TTC549 (cell line): ENCODE results near the gene STAMBP.
"Not testable (repeated sequence)": the region's sequence is repeated elsewhere in the genome, so short reads cannot be mapped to it uniquely, and the experiment has no call there.

Experiments used
- FAIRE-seq: peaks from 2 replicates; lab custom pipeline; 2012; peaks lifted over from hg19 to GRCh38; lab: Jason Lieb, UNC

STAMBP gene

DNA sequence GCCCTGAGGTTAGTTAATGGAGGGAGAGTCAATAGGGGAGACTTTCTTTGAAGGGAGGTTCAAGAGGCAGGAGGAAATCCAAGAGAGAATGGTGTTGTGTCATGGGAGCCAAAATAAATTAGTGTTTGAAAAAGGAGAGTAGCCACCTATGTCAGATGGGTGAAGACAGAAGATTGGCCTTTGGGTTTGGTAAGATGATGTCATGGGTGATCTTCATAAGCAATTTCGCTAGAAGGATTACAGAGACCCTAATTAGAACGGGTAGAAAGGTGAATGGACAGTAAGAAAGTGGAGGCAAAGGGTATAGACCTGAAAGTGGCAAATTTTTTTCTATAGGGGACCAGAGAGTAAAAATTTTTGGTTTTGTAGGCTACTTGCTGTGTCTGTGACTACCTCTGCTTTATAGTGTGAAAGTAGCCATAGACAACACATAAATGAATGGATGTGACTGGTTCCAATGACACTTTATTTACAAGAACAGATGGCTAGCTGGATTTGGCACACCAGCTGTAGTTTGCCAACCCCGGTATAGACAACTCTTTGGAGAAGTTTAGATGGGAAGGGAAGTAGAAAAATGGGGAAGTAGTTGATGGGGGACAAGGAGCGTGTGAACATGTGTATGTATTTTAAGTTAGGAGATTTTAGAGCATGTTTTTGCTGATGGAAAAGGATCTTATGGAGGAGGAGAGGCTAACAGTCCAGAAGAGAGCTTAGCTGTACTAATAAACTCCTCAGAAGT is 9.3 kb downstream of the STAMBP start:
- no peak for FAIRE-seq

DNA sequence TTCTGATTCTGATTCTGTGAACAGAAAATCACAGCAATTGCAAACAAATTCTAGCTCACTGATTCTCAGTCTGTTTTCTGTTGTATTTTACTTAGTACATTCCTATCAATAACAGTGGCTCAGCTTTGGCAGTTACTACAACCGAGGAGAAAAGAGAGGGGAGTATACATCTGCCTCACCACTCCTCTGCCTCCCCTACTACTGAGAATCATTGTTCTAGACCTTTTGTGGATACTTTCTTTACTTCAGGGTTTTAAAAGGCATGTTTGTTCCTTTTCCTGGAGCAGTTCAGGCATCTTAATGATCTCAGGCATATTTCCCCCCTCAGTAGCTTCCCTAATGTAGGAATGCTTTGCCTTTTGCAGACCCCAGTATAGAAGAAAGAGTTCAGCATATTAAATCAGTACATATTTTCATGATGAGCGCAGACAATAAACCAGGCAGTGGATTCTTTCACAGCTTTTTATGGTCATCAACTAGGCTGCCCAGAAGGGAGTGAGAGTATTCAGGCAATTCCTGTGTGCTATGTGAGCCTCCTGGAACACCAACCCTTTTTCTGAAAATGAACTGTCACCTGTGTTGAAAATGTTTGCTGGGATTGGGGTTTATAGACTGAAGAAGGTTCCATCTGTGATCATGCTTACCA is 10.3 kb downstream of the STAMBP start:
- FAIRE-seq: no peak

DNA sequence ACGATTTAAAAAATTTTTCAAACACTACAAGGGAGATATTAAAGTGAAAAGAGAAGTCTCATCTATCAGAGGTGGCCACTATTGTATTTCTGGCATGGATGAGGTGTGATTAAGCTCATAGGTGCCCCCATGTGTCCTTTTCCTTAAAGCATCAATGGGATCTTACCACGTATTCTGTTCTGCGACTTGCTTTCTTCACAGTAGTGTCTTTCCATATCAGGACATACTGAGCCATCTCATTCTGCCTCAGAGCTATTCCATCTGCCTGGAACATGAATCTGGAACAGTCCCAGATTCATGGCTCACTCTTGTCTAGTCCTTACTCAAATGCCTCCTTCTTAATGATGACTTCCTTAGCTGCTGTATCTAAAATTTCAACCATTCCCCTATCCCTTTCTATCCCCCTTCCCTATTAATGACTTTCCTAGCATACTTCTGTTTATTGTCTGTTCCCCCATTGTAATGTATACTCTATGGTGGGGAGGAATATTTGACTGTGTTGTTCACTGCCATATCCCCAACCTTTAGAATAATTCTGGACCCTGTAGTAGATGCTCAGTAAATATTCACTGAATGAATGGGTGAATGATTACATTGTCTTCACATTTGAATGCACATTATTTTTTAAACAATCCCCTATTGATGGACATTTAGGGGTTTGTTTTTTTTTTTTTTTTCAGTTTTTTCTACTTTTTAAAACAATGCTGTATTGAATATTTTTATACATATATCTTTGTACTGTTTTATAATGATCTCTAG is 11.1 kb downstream of the STAMBP start:
- no peak for FAIRE-seq

DNA sequence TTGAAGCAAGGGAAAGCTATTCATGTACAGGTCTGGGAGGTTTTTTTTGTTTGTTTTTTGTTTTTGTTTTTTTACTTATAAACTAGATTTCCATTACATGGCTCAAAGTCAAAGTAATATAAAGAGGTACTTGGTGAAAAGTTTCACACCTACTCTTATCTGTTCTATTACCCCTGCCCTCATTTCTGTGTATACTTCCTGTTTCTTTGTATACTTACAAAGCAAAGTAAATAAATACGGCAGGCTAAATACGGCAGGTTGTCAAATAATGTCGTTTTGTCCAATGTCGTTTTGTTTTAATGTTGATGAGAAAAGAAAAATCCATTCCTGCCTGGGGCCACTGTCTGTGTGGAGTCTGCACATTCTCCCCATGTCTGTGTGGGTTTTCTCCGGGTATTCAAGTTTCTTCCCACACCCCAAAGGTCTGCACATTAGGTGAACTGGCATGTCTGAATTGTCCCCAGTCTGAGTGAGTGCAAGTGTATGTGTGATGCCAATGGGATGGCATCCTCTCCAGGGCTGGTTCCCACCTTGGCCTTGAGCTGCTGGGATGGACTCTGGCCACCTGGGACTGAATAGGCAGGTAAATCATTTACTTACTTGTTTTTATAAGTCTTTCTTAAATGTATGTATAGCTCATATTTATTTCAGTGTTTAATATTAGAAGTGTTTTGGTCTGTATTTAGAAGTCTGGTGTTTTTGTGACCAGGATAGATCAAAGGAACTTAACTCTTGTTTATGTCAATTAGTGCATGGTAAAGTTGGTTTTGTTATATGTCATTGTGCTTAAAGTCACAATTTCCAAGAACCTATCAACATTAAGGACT is 13.4 kb downstream of the STAMBP start:
- no peak for FAIRE-seq

DNA sequence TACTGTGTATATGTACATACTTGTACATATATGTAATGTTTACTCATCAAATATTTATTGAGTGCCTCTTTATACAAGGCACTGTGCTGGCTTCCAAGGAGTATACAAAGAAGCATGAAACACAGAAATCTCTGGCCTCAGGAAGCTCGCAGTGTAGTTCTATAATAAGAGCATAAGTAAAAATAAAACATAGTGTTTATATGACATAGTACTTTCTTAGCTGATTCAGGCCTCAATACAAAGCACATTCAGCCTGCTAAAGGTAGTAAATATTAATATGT is 13.9 kb downstream of the STAMBP start:
- FAIRE-seq: no peak

DNA sequence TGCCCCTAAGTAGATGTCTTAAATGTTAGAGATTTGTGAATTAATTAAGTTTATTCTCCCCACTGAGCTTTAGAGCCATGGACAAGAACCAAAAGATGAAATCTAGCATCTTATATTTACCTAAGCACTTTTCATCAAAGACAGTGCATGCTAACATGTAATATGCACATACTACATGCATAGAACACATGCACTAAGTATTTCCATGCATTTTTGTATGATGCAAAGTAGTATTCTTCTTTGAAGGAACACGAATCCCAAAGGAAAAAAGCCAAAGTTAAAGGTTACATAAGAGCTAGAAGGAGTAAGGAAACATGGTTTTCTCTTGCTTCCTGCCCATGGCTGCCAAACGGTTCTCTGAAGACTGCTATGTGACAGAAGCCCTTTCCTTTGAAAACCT is 15.3 kb downstream of the STAMBP start:
- no peak for FAIRE-seq

DNA sequence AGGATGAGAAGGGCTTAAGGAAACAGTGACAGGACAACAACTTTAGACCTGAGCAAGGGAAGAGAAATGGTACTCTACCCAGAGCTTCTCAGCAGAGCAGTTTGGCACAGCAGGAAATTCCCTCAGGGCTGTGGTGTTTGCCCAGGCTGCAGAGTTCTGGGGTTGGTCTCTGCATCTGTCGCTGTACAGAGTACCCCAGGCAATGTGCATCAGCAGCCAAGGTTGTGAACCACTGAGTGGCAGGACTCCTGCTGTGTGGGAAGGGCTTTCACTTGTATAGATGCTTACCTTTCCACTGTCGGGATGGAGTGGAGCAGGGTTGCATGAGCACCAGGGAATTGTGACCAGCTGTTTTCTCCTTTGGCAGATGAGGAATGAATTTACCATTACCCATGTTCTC is 21.2 kb downstream of the STAMBP start:
- FAIRE-seq: no peak

DNA sequence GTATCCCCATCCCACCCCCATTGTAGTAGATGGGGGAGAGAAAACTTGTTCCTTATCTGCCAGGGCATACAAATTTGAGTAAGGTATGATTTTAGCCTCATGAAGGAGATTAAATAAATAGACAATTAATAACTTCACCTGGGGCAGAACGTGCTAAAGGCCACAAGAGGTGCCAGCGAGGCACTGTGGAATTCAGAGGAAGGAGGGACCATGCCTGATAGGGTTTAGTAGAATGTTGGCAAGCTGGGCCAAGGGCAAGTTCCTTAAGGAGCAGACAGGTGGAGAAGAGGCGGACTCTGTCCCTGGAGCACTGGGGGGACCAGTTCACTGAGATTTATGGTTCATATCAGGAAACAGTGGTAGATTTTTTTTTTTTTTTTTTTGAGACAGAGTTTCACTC is 22.5 kb downstream of the STAMBP start:
- no peak for FAIRE-seq

DNA sequence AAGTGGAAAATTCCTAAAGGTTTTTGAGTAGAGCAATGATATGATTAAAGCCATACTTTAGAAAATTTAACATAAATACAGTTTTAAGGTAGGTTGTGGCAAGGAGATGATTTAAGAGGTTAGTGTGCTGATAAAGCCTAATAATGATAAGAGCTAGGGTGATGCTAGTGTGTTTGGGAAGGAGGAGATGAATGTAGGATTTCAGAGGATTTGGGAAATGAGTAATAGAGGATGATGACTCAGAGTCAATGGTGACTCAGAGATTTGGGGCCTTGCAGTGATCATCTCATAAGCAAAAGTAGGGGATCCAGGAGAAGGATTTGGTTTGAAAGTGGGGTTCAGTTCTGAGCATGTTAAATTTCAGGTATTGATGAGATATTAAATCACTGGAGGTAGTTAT is 23.3 kb downstream of the STAMBP start:
- no peak for FAIRE-seq

DNA sequence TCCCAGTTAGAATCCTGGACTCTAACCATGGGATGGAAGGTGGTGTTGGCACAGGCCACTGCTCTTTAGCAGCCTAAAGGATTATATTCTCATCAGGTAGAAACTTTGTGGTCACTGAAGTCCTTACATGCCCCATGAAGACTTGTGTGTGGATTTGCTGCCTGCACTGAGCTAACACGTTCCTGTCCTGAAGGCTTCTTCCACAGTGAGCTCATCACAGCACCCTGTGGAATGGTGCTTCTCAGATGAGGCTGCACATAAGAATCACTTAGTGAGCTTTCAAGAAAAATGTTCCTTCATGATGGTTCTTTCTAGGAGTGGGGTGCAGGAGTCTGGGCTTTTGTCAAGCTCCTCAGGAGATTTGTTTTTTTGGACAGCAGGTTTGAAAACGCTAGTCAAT is 26.8 kb downstream of the STAMBP start:
- no peak for FAIRE-seq

DNA sequence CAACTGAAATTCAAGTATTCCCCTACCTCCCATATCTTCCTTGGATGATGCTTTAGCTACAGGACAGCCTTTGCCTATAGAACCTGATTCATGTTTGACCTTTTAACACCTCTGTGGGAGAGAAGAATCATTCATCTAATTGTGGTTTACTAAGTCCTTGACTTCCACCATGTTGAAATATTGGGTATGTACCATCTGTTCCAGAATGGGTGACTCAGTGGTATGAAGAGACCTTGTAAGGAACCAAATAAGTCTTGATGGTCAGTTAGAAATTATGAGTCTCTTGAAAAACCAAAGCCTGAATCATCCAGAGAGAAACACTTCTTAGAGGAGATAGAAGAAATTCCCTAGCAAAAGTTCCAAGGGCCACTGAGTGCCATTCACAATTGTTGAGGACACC is 27.5 kb downstream of the STAMBP start:
- no peak for FAIRE-seq

DNA sequence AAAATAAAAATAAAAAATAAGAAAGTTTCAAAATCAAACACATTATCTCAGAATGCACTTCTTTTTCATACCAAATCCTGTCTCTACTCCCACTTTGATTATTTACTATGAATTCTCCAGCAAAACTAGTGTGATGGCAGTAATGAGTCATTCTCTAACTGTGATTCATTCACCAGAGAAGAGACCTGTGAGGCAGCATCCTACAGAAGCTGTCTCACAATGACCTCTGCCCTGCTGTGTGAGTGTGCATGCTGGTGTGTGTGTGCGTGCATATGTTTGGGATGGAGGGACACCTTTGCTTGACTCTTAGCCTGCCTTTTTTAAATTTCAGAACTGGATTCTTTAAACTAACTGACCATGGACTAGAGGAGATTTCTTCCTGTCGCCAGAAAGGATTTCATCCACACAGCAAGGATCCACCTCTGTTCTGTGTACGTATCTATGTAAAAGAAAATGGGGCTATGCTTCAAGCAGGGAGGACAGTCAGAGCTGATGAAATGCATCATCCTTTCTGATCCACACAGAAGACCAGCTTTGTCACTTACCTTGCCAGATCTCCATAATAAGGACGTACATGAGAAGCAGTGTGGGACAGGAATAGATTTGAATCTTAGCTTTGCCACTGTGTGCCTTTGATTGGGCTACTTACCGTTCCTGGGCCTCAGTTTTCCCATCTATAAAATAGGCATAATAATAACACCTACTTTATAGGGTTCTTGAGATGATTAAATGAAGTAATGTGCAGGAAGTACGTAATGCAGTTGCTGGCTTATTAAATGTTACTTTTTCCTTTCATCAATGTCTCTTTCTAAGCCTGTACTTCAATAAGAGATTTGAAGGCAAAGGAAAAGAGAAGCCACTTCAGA is 31.2 kb downstream of the STAMBP start:
- FAIRE-seq: no peak

DNA sequence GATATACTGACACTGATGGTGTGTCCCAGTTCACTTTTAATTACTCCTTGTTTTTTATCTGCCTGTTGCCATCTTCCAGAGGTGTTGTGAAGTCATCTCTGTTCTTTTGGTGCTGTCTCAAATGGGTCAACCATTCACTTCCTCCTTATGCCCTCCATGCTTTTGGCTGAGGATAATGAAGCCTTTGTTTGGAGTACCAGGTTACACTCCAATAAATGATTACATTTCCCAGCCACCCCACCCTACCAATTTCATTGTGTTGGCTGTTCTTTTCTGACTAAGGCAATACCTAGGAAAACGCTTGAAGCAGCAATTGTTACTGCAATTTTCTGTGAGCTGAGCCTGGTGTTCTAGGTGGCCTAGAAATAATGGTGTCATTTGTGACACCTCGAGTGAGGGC is 34.2 kb downstream of the STAMBP start:
- no peak for FAIRE-seq

DNA sequence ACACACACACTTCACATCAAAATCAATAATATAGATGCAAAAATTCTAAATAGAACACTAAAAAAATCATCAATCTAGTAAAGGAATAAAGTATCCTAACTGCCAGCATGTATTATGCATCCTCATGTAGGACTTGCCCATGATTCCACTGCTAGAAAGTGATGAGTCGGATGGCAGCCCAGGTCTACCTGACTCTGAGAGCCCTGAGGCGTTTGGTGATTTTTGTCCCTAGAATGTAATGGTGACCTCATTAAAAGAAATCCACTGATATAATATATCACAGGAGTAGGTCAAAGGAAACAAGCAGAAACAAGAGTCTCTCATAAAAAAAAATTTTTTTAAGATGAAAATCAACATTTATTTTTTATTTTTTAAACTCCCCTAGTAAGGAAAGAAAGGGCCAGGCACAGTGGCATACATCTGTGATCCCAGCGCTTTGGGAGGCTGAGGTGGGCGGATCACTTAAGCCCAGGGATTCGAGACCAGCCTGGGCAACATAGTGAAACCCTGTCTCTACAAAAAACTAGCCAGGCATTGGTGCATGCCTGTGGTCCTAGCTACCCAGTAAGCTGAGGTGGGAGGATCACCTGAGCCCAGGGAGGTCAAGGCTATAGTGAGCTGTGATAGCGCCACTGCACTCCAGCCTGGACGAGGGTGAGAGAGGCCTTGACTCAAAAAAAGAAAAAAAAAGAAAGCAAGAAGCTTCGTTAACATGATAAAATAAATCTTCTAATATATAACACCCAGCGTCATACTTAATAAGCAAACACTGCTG is 39.6 kb downstream of the STAMBP start:
- no peak for FAIRE-seq

DNA sequence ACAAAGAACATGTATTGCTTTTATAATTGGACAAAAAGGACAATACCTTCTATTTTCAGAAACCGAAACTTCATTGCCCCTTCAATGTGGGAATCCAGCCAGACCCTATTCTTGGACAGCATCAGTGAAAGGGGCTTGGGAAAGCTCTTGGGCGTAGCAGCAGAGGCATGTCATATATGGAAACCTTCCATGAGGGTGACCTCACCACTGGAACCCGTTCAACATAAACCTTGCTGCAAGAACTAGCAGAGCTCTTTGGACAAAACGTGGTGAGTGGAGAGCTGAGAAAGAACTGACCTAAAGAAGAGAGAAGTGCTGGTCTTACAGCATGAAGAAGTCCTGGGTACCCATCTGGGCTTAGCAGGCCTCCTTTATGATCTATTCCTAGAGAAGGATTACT is 41.3 kb downstream of the STAMBP start:
- no peak for FAIRE-seq

DNA sequence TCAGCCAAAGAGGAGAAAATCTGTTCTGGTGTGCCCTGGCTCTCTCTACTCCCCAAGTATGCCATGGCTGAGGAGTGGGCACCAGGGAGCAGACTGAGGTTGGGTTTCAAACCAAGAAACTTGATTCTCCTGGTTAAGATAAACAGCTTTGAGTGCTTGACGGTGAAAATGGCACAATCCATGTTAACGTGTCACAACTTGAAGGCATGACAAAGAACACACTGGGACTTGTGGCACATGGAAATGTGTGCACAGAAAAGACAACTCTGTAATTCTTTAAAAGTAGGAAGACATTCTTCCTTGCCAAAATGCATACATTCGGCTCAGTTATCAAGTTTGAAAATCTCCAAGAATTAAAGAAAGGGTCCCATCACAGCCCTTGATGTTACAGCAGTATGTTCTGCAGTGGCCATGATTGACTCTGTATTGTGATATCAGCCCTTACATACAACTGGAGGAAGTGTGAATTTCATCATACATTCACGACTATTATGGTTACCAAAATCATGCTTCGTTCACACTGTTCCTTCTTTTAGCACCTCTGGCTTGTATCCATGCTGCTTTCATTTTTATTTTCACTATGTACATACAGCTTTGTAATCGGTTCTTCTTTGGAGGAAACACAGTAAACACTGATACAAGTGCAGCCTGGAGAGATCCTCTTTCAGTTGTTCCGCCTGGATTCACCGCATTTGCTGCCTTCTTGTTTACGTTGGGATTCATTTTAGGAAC is 48.5 kb downstream of the STAMBP start:
- FAIRE-seq: no peak

DNA sequence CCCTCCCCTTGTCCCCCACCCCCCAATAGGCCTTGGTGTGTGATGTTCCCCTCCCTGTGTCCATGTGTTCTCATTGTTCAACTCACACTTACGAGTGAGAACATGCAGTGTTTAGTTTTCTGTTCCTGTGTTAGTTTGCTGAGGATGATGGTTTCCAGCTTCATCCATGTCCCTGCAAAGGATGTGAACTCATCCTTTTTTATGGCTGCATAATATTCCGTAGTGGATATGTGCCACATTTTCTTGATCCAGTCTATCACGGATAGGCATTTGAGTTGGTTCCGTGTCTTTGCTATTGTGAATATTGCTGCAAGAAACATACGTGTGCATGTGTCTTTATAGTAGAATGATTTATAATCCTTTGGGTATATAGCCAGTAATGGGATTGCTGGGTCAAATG is 49.2 kb downstream of the STAMBP start:
- not testable (repeated sequence) for FAIRE-seq

DNA sequence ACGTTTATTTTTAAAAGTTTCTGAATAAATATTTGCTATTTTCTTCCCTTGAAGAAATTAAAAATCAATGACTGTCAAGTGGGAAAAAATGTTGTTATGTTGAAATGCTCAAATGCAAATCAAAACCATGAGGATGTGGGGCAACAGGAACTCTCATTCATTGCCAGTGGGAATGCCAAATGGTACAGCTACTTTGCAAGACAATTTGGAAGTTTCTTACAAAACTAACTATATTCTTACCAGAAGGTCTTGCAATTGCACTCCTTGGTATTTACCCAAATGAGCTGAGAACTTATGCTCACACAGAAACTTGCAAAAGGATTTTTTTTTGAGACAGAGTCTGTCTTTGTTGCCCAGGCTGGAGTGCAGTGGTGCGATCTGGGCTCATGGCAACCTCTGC is 56.6 kb downstream of the STAMBP start:
- FAIRE-seq: no peak

DNA sequence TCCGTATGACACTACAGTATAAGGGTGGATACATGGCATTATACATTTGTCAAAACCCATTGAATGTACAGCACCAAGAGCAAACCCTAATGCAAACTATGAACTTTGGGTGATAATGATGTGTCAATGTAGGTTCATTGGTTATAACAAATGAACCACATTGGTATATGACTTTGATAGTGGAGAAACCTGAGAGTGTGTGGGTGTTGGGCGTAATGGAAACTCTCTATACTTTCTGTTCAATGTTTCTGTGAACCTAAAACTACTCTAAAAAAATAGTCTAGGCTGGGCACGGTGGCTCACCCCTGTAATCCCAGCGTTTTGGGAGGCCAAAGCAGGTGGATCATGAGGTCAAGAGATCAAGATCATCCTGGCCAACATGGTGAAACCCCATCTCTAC is 57.6 kb downstream of the STAMBP start:
- FAIRE-seq: no peak

DNA sequence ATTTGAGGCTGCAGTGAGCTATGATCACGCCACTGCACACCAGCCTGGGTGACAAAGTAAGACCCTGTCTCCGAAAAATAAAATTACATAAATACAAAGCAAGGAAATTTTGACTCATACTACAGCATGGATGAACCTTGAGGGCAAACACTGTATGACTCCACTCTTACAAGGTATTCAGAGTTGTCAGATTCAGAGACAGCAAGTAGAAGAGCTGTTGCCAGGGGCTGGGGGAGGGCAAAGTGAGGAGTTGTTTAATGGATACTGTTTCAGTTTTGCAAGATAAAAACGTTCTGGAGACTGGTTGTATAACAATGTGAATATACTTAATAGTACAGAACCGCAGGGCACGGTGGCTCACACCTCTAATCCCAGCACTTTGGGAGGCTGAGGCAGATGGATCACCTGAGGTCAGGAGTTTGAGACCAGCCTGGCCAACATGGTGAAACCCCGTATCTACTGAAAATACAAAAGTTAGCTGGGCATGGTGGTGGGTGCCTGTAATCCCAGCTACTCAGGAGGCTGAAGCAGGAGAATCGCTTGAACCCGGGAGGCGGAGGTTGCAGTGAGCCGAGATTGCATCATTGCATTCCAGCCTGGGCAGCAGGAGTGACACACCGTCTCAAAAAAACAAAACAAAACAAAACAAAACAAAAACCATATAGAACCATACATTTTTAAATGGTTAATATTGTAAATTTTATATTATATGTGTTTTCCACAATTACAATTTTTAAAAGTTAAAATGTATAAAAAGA is 59.0 kb downstream of the STAMBP start:
- not testable (repeated sequence) for FAIRE-seq
